ENCODE measurements around the gene NLRP3. TPM values are rescaled to one million over a fixed set of nuclear protein-coding genes. Genes with fewer than 3 reads are reported as not detected.

The NLRP3 gene
- total and polyA plus RNA-seq, 10 of the 15 experiments (the other 5 are each of a cell fraction or from before 2014, with no cell fraction given): 1.8 to 10.4 (median 5.0) TPM

- 50% methylated on average over 13 of the region's 13 CpGs for WGBS (ENCODE audit: insufficient coverage, insufficient replicate concordance, low lambda C conversion rate, missing lambda C conversion rate)
- Histone ChIP-seq H3K4me2 (ENCODE audit: control insufficient read depth, insufficient read depth) (no peak overlapping the region), H3K4me3 (no peak overlapping the region), H4K20me1 (ENCODE audit: control insufficient read depth, insufficient read depth) (no peaks in the 10 kb centered on the region), H3K36me3 (ENCODE audit: control insufficient read depth in 2 of 2, insufficient read depth in 2 of 2, low read length in 1 of 2) (peaks cover 0 to 2% of the 10 kb centered on the region in 2 experiments; a peak in 1 of 4 replicates), H3K27ac (ENCODE audit: control insufficient read depth, insufficient read depth) (no peak overlapping the region), H3K9me3 (replicated peaks; ENCODE audit: control insufficient read depth, insufficient read depth, low read length) (peaks cover 9% of the 10 kb centered on the region), H3K79me2 (ENCODE audit: control insufficient read depth, insufficient read depth, low read length) (no peaks in the 10 kb centered on the region), H3K9ac (ENCODE audit: control insufficient read depth, insufficient read depth, low read length) (no peak overlapping the region), H2AFZ (ENCODE audit: control insufficient read depth, low read depth, low read length) (no peak overlapping the region), H3K4me1 (ENCODE audit: control insufficient read depth, insufficient read depth, low read length) (peaks cover 23% of the 10 kb centered on the region), H3K27me3 (replicated peaks in 1 of 2; ENCODE audit: control insufficient read depth in 2 of 2, insufficient read depth in 2 of 2, low read length in 1 of 2) (no peaks in the 10 kb centered on the region; a peak in 1 of 4 replicates)
- no TSS peak for BruUV-seq (replicated peaks)
- RAD21 ChIA-PET (ENCODE audit: unreplicated experiment): interaction anchor here (0.6 to 2.1 kb wide), 5 partner anchors 14 to 45 kb away, joined by 3 to 8 read pairs (median 4); no protein-coding TSS in a partner anchor
- intact Hi-C loops (cut with micrococcal nuclease; ENCODE audit: unreplicated experiment): loop anchor here (1.0 to 2.0 kb wide), 2 partner anchors 14 to 45 kb away; no protein-coding TSS in a partner anchor
- in situ Hi-C loops (cut with MboI): no loop called here
- FAIRE-seq: no peak
- POLR2A ChIA-PET: interaction anchor here (0.9 to 1.4 kb wide), 7 partner anchors 14 to 49 kb away, joined by 3 to 4 read pairs (median 3); partner anchors contain the start of gene NLRP3
- peak; percentile 56 for DNase-seq (ENCODE audit: low read depth, low spot score)
- CTCF ChIA-PET: interaction anchor here (0.9 to 6.2 kb wide), 4 partner anchors 13 to 61 kb away, joined by 3 to 35 read pairs (median 16); partner anchors contain the start of gene NLRP3
- peak; percentile 35 for ATAC-seq
- SMC1A ChIA-PET (ENCODE audit: uncharacterized antibody, unreplicated experiment): interaction anchor here (0.6 to 8.3 kb wide), 6 partner anchors 14 to 522 kb away, joined by 3 to 80 read pairs (median 6); partner anchors contain the start of gene NLRP3
- no peak for TF ChIP-seq ZNF622 (IDR thresholded peaks at IDR 0.05)
- TF ChIP-seq NR2F1 (conservative IDR thresholded peaks at IDR 0.05): 0 out of 2 replicates have a peak, but pooled peaks have one; percentile 23
- no peak for TF ChIP-seq MYB (IDR thresholded peaks at IDR 0.05; ENCODE audit: borderline replicate concordance, low read depth, low read length)
- peak; percentile 53 for TF ChIP-seq SKIL (IDR thresholded peaks at IDR 0.05; ENCODE audit: low read depth, poor library complexity, severe bottlenecking)
- TF ChIP-seq BRCA1 (IDR thresholded peaks at IDR 0.05; ENCODE audit: low read depth, low read length): no peak
- no peak for TF ChIP-seq ZBTB4 (CRISPR knock-in tag; IDR thresholded peaks at IDR 0.05)
- no peak for TF ChIP-seq ZNF24 (IDR thresholded peaks at IDR 0.05)
- TF ChIP-seq SREBF2 (IDR thresholded peaks at IDR 0.05; ENCODE audit: low read length): no peak
- no peak for TF ChIP-seq CHD1 (IDR thresholded peaks at IDR 0.05; ENCODE audit: low read depth, low read length)
- no peak for TF ChIP-seq CBFB (IDR thresholded peaks at IDR 0.05; ENCODE audit: low read depth)
- TF ChIP-seq ZBTB33 (IDR thresholded peaks at IDR 0.05): no peak
- no peak for TF ChIP-seq ELK1 (IDR thresholded peaks at IDR 0.05; ENCODE audit: low read depth, low read length)
- TF ChIP-seq CREB1 (IDR thresholded peaks at IDR 0.05; ENCODE audit: low read depth): 0 out of 2 replicates have a peak, but pooled peaks have one; percentile 10
Observed at GRCh38 chr1:247435030-247435758, 19.2 kb downstream of the NLRP3 start.
